ENCODE measurements around the gene CLDN15. TPM values are rescaled to one million over a fixed set of nuclear protein-coding genes. Genes with fewer than 3 reads are reported as not detected.
A peak's percentile ranks its signal among the peaks of the same experiment; 100 is the strongest.

The CLDN15 gene
- total RNA-seq, 1 donor = 3.0 TPM

DNA sequence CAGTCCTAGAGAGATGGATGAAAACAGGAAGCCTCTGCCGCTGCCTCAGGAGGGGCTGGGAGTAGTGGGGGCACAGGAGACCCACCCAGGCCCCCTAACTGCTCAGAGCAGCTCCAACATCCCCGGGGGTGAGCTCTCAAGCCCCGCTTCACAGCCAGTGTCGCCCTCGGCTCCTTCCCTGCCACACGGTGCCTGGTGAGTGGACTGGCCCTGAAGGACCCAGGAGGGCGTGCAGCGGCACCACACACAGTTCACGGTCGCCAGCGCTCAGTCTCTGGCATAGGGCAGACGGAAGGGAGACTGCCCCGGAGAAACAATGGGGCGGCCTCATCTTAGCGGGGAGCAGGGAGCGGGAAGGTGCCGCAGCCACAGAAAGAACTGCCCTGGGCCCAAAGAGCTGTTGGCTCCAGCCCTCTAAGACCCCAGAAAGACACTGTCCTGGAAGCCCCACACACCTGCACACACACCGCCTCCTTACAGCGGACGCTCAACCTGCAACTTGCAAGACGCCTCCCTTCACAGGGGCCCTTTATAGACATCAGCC lies 1.2 kb downstream of the CLDN15 start:
- TF ChIP-seq, protein P1, sequence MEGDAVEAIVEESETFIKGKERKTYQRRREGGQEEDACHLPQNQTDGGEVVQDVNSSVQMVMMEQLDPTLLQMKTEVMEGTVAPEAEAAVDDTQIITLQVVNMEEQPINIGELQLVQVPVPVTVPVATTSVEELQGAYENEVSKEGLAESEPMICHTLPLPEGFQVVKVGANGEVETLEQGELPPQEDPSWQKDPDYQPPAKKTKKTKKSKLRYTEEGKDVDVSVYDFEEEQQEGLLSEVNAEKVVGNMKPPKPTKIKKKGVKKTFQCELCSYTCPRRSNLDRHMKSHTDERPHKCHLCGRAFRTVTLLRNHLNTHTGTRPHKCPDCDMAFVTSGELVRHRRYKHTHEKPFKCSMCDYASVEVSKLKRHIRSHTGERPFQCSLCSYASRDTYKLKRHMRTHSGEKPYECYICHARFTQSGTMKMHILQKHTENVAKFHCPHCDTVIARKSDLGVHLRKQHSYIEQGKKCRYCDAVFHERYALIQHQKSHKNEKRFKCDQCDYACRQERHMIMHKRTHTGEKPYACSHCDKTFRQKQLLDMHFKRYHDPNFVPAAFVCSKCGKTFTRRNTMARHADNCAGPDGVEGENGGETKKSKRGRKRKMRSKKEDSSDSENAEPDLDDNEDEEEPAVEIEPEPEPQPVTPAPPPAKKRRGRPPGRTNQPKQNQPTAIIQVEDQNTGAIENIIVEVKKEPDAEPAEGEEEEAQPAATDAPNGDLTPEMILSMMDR (IDR thresholded peaks at IDR 0.05; ENCODE audit: insufficient read depth, low read length) = no peak
- DNase-seq (ENCODE audit: low read depth) = no peak
- H3K4me3 ChIP-seq (ENCODE audit: low read depth, low read length) = no peak overlapping the region

DNA sequence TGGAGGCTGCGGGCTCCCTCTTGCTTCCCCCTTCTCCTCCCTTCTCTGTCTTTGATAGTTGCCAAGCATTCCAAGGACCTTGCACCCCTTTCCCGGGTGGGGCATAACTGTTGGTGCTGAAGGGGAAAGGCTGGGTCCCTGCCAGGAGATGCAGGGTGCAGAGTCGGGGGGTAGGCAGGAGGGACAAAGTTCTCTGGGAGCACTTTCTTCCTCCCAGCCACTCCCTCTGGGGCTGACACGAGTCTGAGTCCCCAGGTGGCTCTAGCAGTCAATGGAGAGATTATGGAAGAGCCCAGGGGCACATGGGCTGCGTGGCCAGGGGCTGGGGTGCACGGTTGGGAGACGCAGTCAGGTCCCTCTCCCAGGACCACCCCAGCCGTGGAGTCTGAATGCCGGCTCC lies 2.1 kb downstream of the CLDN15 start:
- DNase-seq (ENCODE audit: low read depth) = no peak
- TF ChIP-seq, protein P1 (IDR thresholded peaks at IDR 0.05; ENCODE audit: insufficient read depth, low read length) = no peak
- H3K4me3 ChIP-seq (ENCODE audit: low read depth, low read length) = no peak overlapping the region

DNA sequence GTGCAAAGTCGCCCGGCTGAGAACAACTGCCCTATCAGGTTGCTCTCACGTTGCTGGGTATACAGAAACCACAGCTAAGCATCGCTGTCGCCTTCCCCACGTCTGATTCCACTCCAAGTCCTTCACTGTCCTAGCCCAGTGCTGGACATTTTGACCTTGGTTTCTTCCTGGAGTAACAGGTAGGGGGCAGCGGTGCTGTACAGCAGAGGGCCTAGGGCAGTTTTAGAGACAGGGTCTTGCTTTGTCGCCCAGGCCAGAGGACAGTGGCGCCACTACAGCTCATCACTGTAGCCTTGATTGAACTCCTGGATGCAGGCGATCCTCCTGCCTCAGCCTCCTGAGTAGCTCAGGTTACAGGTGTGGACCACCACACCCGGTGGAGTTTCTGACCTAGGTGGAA lies 2.6 kb downstream of the CLDN15 start:
- TF ChIP-seq, protein P1 (IDR thresholded peaks at IDR 0.05; ENCODE audit: insufficient read depth, low read length) = peak; percentile 18
- DNase-seq (ENCODE audit: low read depth) = peak; percentile 6
- no peak overlapping the region for H3K4me3 ChIP-seq (ENCODE audit: low read depth, low read length)

DNA sequence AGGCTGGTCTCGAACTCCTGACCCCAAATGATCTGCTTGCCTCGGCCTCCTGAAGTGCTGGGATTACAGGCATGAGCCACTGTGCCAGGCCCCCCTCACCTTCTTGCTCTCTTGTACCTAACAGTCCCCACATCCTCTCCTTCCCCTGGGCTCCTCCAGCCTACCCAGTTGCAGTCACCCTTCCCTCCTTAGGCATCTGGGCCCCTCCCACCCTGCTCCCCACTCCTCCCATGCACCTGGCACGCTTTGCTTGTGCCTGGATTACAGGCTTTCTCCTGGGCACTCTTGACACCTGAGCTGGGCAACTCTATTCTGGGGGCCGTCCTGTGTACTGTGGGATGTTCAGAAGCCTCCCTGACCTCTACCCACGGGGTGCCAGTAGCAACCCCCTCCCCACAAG lies 3.0 kb downstream of the CLDN15 start:
- no peak for DNase-seq (ENCODE audit: low read depth)
- TF ChIP-seq, protein P1 (IDR thresholded peaks at IDR 0.05; ENCODE audit: insufficient read depth, low read length) = no peak
- H3K4me3 ChIP-seq (ENCODE audit: low read depth, low read length) = no peak overlapping the region

DNA sequence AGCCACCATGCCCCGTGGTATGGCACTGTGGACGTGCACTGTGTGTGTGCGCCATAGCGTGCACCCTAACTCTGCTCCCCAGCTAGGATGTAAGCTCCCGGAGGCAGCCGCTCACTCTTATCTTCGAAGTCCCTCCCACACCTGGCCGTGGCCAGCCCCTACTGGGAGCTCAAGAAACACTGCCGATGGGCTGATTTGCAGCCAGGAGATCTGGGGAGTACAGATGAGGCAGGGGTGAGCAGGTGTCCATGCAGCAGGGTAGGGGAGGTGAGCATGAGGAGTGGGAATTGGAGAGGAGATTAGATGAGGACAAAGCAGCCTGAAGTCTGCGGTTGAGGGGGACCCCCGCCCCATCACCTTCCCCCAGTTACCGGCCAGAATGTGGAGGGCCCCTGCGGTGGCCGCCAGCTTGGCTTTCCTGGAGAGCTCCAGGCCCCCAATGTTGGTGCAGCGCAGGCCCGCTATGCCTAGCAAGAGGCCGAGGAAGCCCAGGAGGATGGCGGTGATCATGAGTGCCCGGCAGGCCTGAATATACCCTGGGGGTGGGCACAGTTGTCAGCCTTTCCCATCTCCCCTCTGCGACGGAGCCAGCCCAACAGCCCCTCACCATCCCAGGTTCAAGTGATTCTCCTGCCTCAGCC lies 3.6 kb downstream of the CLDN15 start:
- TF ChIP-seq, protein P1 (IDR thresholded peaks at IDR 0.05; ENCODE audit: insufficient read depth, low read length) = no peak
- H3K4me3 ChIP-seq (ENCODE audit: low read depth, low read length) = no peak overlapping the region
- DNase-seq (ENCODE audit: low read depth) = no peak

DNA sequence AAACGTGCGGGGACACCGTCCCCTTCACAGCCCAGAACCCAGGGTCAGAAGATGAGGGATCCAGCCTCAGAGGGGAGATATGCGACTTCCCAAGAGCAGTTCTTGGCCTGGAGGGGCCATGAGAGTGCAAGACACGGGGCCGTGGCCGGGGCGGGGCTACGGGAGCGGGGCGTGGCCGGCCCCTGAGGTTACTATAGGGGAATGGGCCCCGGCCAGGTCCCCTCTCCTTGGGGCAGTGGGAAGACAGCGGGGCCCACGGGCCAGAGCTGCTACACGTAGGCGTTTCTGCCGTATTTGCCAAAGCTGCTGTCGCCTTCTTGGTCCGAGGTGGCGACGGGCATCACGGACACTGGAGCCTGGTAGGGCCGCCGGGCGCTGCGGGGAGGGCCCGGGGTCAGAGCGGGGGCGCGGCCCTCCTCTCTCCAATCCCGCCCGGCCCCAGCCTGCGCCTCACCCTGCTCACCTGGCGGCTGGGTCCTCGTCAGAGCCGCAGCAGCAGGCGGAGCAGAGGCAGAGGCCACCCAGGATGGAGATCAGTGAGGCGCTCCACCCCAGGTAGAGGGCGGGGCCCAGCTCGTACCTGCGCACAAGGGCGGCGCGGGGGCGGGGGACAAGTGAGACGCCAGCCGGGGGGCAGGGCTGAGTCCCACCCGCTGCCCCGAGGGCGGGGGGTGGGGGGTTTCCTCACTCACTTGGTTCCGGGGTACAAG lies 5.3 kb downstream of the CLDN15 start:
- no peak overlapping the region for H3K4me3 ChIP-seq (ENCODE audit: low read depth, low read length)
- no peak for DNase-seq (ENCODE audit: low read depth)
- TF ChIP-seq, protein P1 (IDR thresholded peaks at IDR 0.05; ENCODE audit: insufficient read depth, low read length) = no peak

Measured in fibroblast of the aortic adventitia (primary cell).